ENCODE data around the gene ATF7. TPM values are rescaled to one million over a fixed set of nuclear protein-coding genes. Genes with fewer than 3 reads are reported as not detected.

The ATF7 gene
- total and polyA plus RNA-seq, 2 of the 4 experiments (the other 2 are of a cell fraction): 7.0 to 16.3 TPM

DNA sequence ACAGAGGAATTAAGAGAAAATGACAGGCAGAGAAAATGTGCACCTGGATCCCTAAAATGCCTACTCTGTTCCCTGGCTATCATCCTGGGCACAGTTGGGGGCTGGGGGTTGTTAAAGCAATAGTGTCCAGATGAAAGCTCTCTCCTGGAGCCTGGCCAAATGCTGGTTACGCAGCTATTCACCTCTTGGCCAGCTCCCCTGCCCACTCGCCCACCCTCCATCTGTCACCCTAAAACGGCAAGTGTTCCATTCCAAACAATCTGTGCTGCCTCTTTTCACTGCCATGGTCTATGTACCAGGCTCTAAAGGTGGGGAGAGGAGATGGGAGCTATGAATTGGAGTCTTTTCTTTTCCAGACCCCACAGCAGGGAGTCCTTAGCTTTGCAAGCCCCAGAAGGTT, 94.2 kb downstream of the ATF7 start:
- DNase-seq (no peak), ATAC-seq (ENCODE audit: low read depth) (no peak)
- no peaks in the 10 kb centered on the region for H3K9me3 ChIP-seq (ENCODE audit: control insufficient read depth, insufficient read depth, low read length)
- BruUV-seq (replicated peaks): no TSS peak
- no peak overlapping the region for H2AFZ ChIP-seq (replicated peaks; ENCODE audit: low read length, poor library complexity)
- in situ Hi-C loops (cut with MboI; ENCODE audit: low sequenced_read_pairs) (no loop called here), dilution Hi-C loops (cut with HindIII; ENCODE audit: low sequenced_read_pairs, unreplicated experiment) (no loop called here), intact Hi-C loops (cut with micrococcal nuclease) (no loop called here)
- H2AK9ac ChIP-seq (replicated peaks; ENCODE audit: low read depth, low read length, poor library complexity): no peak overlapping the region
- peaks cover 4% of the 10 kb centered on the region for H3K9me1 ChIP-seq (ENCODE audit: insufficient read depth, low read length)
- peaks cover 0 to 4% of the 10 kb centered on the region in 2 experiments; a peak in 1 of 4 replicates for H3K79me1 ChIP-seq (ENCODE audit: low read depth in 1 of 2, low read length in 2 of 2)
- CTCF ChIA-PET: no interaction called here
- H4K20me1 ChIP-seq (ENCODE audit: insufficient read depth, low read length): no peaks in the 10 kb centered on the region
- no peak overlapping the region for H3K56ac ChIP-seq (ENCODE audit: extremely low read depth, insufficient read depth, low read length)
- H3K4me3 ChIP-seq (ENCODE audit: insufficient read depth, low read depth, low read length): no peak overlapping the region
- no peak overlapping the region for H4K8ac ChIP-seq (ENCODE audit: low read depth in 2 of 2, low read length in 2 of 2)
- no peak overlapping the region for H2BK120ac ChIP-seq (ENCODE audit: low read depth, low read length)
- H3K36me3 ChIP-seq (ENCODE audit: control insufficient read depth, insufficient read depth, low read length): peaks cover 47% of the 10 kb centered on the region
- no peak overlapping the region for H3K14ac ChIP-seq (replicated peaks; ENCODE audit: low read depth, low read length)
- no peaks in the 10 kb centered on the region for H3K27me3 ChIP-seq (ENCODE audit: control insufficient read depth, insufficient read depth, low read length)
- no peak overlapping the region for H3K9ac ChIP-seq (ENCODE audit: low read depth, low read length)
- H2BK15ac ChIP-seq (ENCODE audit: low read depth, low read length): no peak overlapping the region
- no peak overlapping the region for H3K4me2 ChIP-seq (ENCODE audit: low read depth, low read length)
- no peak overlapping the region for H3K23ac ChIP-seq (ENCODE audit: low read depth, low read length)
- no peak overlapping the region for H2BK5ac ChIP-seq (ENCODE audit: low read depth, low read length, poor library complexity, severe bottlenecking)
- no peak overlapping the region for H2AK5ac ChIP-seq (ENCODE audit: low read depth, low read length)
- no peak overlapping the region for H3K4ac ChIP-seq (ENCODE audit: low read depth, low read length)
- peaks cover 1% of the 10 kb centered on the region; the same call in 1 of the 2 replicates for H3K4me1 ChIP-seq (ENCODE audit: control insufficient read depth, insufficient read depth, low read length)
- H2BK20ac ChIP-seq (ENCODE audit: low read depth, low read length): no peak overlapping the region
- H4K5ac ChIP-seq (ENCODE audit: low read depth, low read length): no peak overlapping the region
- no peak overlapping the region for H3K27ac ChIP-seq (ENCODE audit: insufficient read depth, low read length)
- WGBS, 2 experiments (ENCODE audit: extremely low coverage in 2 of 2, insufficient read length in 1 of 2): no CpG with 5 or more reads among the region's 3 CpGs
- POLR2A ChIA-PET (ENCODE audit: unreplicated experiment): no interaction called here
- H3K18ac ChIP-seq (ENCODE audit: low read depth, low read length): no peak overlapping the region
- no peak for TF ChIP-seq RCOR1 (IDR thresholded peaks at IDR 0.05; ENCODE audit: insufficient replicate concordance, low read length)
- no peak for TF ChIP-seq FOS (IDR thresholded peaks at IDR 0.05; ENCODE audit: low read depth, low read length)
- TF ChIP-seq NFE2L2 (IDR thresholded peaks at IDR 0.05; ENCODE audit: low read depth, low read length): no peak
- TF ChIP-seq MAZ (IDR thresholded peaks at IDR 0.05; ENCODE audit: borderline replicate concordance, low read depth, low read length): no peak
- TF ChIP-seq CHD1 (IDR thresholded peaks at IDR 0.05; ENCODE audit: low read depth, low read length): no peak
- TF ChIP-seq, protein P1, sequence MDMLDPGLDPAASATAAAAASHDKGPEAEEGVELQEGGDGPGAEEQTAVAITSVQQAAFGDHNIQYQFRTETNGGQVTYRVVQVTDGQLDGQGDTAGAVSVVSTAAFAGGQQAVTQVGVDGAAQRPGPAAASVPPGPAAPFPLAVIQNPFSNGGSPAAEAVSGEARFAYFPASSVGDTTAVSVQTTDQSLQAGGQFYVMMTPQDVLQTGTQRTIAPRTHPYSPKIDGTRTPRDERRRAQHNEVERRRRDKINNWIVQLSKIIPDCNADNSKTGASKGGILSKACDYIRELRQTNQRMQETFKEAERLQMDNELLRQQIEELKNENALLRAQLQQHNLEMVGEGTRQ (IDR thresholded peaks at IDR 0.05; ENCODE audit: low read depth, low read length): no peak
- TF ChIP-seq BHLHE40 (IDR thresholded peaks at IDR 0.05; ENCODE audit: low read depth, low read length): no peak
- TF ChIP-seq RAD21 (IDR thresholded peaks at IDR 0.05; ENCODE audit: low read length): no peak
- TF ChIP-seq SMC3 (IDR thresholded peaks at IDR 0.05; ENCODE audit: low read depth, low read length): no peak
- no peak overlapping the region for H4K91ac ChIP-seq (ENCODE audit: insufficient read depth, low read depth, low read length)

Data from IMR-90 (cell line).